ENCODE data around the gene TSPAN18.

The TSPAN18 gene

DNA sequence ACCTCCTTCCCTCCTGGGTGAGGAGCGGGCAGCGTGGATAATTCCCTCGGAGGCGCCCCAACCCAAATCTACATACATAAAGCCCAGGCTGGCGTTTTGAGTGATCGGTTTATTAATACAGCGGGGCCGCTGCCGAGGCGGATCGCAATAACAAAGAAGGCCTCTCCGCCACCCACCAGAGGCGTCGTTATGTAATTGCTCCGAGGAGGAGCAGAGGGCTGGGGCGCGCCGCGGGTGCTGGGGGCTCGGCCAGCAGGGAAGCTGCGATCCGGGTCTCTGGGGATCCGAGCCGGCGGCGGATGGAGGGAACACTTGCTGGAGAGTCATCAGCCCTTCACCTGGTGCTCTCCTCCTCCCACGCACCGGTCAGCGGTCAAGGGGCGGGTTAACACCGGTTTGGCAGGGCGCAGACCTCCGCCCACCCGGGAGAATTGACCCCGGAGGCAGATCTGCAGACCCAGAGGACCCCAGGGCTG is 230.3 kb downstream of the TSPAN18 start:
- peaks cover 7% of the 10 kb centered on the region; the same call in 1 of the 2 replicates for H3K4me1 ChIP-seq (ENCODE audit: low read length)
- no peaks in the 10 kb centered on the region for H4K20me1 ChIP-seq (ENCODE audit: insufficient read depth, low read length)
- no peaks in the 10 kb centered on the region for H3K79me2 ChIP-seq (ENCODE audit: low read length)
- no peak overlapping the region for H3K9ac ChIP-seq (ENCODE audit: low read length)
- no peak for DNase-seq
- H3K9me2 ChIP-seq (replicated peaks; ENCODE audit: insufficient read depth, low read length), result no peaks in the 10 kb centered on the region
- no peak overlapping the region for H3K4me2 ChIP-seq (ENCODE audit: low read depth, low read length)
- no peaks in the 10 kb centered on the region for H3K27me3 ChIP-seq (replicated peaks; ENCODE audit: insufficient read depth, low read length)
- TF ChIP-seq EZH2 (optimal IDR thresholded peaks at IDR 0.05; ENCODE audit: low read depth, low read length) (no peak), EZH2phosphoT487 (IDR thresholded peaks at IDR 0.05; ENCODE audit: low read length) (no peak)
- TF ChIP-seq, protein P1, sequence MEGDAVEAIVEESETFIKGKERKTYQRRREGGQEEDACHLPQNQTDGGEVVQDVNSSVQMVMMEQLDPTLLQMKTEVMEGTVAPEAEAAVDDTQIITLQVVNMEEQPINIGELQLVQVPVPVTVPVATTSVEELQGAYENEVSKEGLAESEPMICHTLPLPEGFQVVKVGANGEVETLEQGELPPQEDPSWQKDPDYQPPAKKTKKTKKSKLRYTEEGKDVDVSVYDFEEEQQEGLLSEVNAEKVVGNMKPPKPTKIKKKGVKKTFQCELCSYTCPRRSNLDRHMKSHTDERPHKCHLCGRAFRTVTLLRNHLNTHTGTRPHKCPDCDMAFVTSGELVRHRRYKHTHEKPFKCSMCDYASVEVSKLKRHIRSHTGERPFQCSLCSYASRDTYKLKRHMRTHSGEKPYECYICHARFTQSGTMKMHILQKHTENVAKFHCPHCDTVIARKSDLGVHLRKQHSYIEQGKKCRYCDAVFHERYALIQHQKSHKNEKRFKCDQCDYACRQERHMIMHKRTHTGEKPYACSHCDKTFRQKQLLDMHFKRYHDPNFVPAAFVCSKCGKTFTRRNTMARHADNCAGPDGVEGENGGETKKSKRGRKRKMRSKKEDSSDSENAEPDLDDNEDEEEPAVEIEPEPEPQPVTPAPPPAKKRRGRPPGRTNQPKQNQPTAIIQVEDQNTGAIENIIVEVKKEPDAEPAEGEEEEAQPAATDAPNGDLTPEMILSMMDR (IDR thresholded peaks at IDR 0.05; ENCODE audit: low read length), result no peak
- no peak overlapping the region for H3K27ac ChIP-seq (ENCODE audit: low read length)
- no peak overlapping the region for H2AFZ ChIP-seq (ENCODE audit: low read length)
- no peaks in the 10 kb centered on the region for H3K9me3 ChIP-seq (replicated peaks; ENCODE audit: insufficient read depth, low read length)
- H3K4me3 ChIP-seq (ENCODE audit: low read length), result no peak overlapping the region
- no peaks in the 10 kb centered on the region for H3K36me3 ChIP-seq (replicated peaks; ENCODE audit: insufficient read depth, low read length)
- no peaks in the 10 kb centered on the region for H3F3A ChIP-seq (ENCODE audit: insufficient read depth, low read length)

DNA sequence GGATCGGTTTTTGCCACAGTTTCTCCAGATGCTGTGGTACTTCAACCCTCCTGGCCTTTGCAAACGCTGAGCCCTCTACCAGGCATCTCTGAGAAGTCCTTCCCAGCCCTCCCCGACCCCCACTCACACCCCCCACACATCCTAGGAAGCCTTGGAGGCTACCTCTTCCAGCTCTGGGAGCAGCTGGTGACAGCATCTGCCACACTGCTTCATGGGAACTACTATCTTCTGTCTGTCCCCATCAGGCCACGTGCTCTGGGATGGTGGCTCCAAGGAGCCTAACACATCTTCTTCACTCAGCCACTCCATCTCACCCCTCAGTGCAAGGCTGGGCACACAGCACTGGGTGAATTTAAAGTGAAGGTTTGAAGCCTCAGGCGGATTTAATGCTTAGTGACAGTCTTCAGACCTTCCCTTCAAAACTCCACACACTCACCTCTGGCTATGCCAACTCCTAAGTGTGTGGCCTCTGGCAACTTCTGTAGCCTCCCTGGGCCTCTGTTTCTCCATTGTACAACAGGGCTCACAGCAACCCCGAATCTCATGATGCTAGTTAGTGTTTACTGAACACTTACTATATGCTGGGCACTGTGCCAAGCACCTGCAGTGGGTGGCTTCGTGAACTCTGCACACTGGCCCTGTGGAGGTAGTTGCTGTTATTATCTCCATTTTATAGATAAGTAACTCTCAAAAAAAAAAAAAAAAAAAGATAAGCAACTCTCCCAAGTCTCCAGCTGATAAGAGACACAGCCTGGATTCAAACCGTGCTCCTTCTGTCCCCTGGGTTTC is 231.2 kb downstream of the TSPAN18 start:
- no peaks in the 10 kb centered on the region for H3K9me3 ChIP-seq (replicated peaks; ENCODE audit: insufficient read depth, low read length)
- TF ChIP-seq, protein P1 (IDR thresholded peaks at IDR 0.05; ENCODE audit: low read length), result no peak
- TF ChIP-seq EZH2 (optimal IDR thresholded peaks at IDR 0.05; ENCODE audit: low read depth, low read length) (no peak), EZH2phosphoT487 (IDR thresholded peaks at IDR 0.05; ENCODE audit: low read length) (no peak)
- H3K4me1 ChIP-seq (ENCODE audit: low read length), result peaks cover 7% of the 10 kb centered on the region; the same call in 1 of the 2 replicates
- no peak overlapping the region for H3K4me3 ChIP-seq (ENCODE audit: low read length)
- DNase-seq, result no peak
- H3K4me2 ChIP-seq (ENCODE audit: low read depth, low read length), result no peak overlapping the region
- H2AFZ ChIP-seq (ENCODE audit: low read length), result no peak overlapping the region
- H3K79me2 ChIP-seq (ENCODE audit: low read length), result no peaks in the 10 kb centered on the region
- no peaks in the 10 kb centered on the region for H3K27me3 ChIP-seq (replicated peaks; ENCODE audit: insufficient read depth, low read length)
- no peaks in the 10 kb centered on the region for H3K9me2 ChIP-seq (replicated peaks; ENCODE audit: insufficient read depth, low read length)
- H3K27ac ChIP-seq (ENCODE audit: low read length), result no peak overlapping the region
- H3F3A ChIP-seq (ENCODE audit: insufficient read depth, low read length), result no peaks in the 10 kb centered on the region
- H3K9ac ChIP-seq (ENCODE audit: low read length), result no peak overlapping the region
- H4K20me1 ChIP-seq (ENCODE audit: insufficient read depth, low read length), result no peaks in the 10 kb centered on the region
- H3K36me3 ChIP-seq (replicated peaks; ENCODE audit: insufficient read depth, low read length), result no peaks in the 10 kb centered on the region

DNA sequence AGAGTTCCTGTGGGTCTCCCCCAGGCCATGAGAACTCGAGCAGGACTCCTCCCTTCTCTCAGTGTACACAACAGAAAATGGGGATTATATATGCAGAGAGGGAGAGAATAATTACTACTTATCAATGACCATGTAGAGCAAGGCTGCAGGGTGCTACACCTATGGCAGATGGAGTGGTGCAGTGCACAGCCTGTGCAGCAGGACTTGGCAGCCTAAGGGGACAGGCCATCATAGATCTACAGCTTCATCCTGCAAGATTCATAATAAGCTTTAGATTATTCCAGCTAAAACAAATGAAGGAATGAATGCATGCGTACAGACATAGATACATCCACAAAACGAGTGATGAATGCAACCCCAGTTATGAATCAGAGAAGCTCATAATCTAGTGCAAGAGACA is 232.3 kb downstream of the TSPAN18 start:
- Histone ChIP-seq H3K27me3 (replicated peaks; ENCODE audit: insufficient read depth, low read length) (no peaks in the 10 kb centered on the region), H3F3A (ENCODE audit: insufficient read depth, low read length) (no peaks in the 10 kb centered on the region), H3K79me2 (ENCODE audit: low read length) (no peaks in the 10 kb centered on the region), H3K4me2 (ENCODE audit: low read depth, low read length) (no peak overlapping the region), H3K4me1 (ENCODE audit: low read length) (peaks cover 7% of the 10 kb centered on the region; the same call in 1 of the 2 replicates), H3K36me3 (replicated peaks; ENCODE audit: insufficient read depth, low read length) (no peaks in the 10 kb centered on the region), H3K4me3 (ENCODE audit: low read length) (no peak overlapping the region), H3K9me2 (replicated peaks; ENCODE audit: insufficient read depth, low read length) (no peaks in the 10 kb centered on the region), H3K9ac (ENCODE audit: low read length) (no peak overlapping the region), H4K20me1 (ENCODE audit: insufficient read depth, low read length) (no peaks in the 10 kb centered on the region), H3K27ac (ENCODE audit: low read length) (no peak overlapping the region), H2AFZ (ENCODE audit: low read length) (no peak overlapping the region), H3K9me3 (replicated peaks; ENCODE audit: insufficient read depth, low read length) (no peaks in the 10 kb centered on the region)
- no peak for TF ChIP-seq EZH2 (optimal IDR thresholded peaks at IDR 0.05; ENCODE audit: low read depth, low read length)
- TF ChIP-seq, protein P1 (IDR thresholded peaks at IDR 0.05; ENCODE audit: low read length), result no peak
- no peak for TF ChIP-seq EZH2phosphoT487 (IDR thresholded peaks at IDR 0.05; ENCODE audit: low read length)
- no peak for DNase-seq
